Ureter (tissue), 1 donor: ENCODE data around the gene ARHGEF5. TPM values are rescaled to one million over a fixed set of nuclear protein-coding genes. Genes with fewer than 3 reads are reported as not detected.
"Not testable (repeated sequence)": the region's sequence is repeated elsewhere in the genome, so short reads cannot be mapped to it uniquely, and the experiment has no call there.

Experiments used
- DNase-seq: peaks from one replicate; pipeline ENCODE4 v3.0.0-alpha.2; 2020; ENCODE audit warnings: low spot score
- total RNA-seq: library from RNA; stranded (reverse); gene quantifications from one replicate; pipeline ENCODE4 v1.2.4, GENCODE V29; 2023
- donor health status: DM: yes; HTN: yes; CAD: no.

The ARHGEF5 gene
- total RNA-seq = 27.3 TPM

DNA sequence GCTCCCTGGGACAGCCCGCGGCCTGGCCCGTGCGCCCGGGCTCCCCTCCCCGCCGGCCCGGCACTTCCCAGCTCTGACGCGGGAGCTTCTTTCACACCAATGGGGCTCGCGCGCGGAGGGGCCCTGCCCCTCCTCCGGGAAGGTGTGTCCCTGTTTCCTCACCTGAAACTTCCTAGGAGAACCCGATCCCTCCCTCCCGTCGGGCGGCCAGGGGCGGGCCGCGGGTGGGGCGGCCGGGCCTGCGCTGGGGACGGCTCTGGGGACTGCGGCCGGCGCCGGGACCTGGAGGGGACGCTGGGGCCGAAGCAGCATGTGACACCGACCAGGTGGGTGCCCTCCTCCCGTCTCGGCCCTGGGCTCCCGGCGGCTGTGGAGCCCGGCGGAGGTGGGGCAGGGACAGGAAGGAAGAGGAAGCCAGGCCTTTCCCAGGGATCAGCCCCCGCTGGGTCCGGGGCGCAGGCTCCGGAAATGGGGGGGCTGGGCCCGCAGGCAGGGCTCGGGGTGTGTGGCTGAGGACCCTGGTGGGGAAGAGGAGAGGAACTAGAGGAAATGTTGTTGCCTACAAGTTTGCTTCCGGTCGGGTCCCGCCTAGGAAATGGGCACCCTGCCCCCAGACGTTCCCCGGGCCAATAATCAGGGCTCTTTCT, at the start of gene ARHGEF5:
Gene ARHGEF5, plus strand, starts transcription at position 227 of the 647 bp plus-strand sequence. CDS start 7,268 bp downstream, outside the sequence.
- DNase-seq = not testable (repeated sequence)

DNA sequence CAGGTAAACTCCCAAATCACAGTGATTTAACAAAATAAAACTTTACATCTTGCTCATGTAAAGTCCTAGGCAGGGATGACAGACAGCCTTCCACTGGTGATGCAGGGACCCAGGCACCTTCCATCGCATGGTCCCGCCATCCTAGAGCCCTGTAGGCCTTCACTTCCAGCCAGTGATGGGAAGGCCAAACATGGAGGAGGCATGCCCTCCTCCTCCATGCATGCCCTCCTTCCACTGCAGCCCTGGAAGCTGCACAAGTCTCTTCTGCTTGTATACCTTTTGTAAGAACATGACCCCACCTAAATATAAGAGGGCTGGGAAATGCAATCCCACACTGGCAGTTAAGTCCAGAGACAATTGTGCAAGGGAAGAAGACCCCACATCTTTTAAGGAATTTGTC, 45.5 kb upstream of the ARHGEF5 start:
- not testable (repeated sequence) for DNase-seq

DNA sequence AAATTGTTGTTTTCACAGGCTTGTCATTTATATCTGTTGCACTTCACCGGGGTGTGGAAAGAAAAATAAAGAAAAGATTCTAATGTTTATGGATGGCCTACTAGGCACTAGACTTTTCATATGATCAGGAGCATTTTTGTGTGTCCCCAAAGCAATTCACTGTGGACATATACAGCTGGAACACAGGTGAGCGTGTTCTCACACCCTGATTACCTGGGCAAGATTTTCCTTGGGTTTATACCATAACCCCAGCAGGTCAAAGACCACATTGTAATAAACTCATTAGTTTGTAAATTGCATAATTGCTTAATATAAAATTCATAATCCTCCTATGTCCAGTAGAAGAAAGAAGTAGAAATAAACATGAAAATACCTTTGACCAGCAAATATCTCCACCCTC, 44.0 kb upstream of the ARHGEF5 start:
- not testable (repeated sequence) for DNase-seq

DNA sequence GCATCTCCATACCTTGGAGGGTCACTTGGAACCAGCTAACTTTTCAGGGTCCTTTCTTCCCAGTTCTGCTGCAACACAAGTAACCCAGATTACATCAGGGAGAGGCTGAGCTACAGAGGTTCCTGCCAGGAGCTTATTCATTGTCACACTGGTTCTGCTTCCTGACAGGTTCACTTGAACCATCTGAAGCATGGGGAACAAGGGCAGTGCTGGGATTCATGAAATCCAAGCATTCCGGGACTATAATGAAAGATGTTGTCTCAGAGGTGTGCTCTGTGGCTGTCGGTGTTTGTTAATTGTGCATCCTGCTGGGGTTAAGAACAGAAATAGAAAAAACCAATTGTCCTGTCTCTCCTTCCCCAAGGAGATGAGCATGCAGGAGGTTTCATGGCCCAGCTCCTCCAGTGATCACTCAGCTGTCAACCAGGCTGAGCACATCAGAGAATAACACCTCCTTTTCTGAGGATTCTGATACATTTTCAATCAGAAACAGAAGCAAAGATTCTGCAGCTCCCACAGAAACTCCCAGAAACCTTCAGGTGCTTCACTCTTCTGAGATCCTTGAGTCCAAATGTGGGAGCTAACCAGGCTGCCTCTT, 43.2 kb upstream of the ARHGEF5 start, which contains the start of gene OR2A1:
Gene OR2A1, plus strand, starts transcription at position 548 of the 598 bp plus-strand sequence. CDS start 5,706 bp downstream, outside the sequence.
- DNase-seq = not testable (repeated sequence)

DNA sequence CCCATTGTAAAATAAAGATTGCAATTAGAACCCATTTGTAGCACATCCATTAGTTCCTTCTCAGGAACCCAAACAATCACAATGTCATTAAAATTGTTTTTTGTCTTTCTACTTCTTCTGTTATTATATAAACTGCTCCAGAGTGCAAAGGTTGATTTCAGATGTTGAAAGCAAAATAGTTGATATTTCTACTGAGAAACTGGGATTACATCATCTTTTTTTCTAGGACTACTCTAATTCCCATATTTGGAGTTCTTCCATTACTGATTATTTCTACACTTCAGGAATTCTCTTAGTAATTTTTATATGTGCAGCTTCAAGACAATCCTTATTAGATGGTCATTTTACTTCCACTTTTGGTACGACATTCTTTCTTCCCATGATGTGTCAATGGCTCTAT, 37.7 kb upstream of the ARHGEF5 start:
- DNase-seq = not testable (repeated sequence)

DNA sequence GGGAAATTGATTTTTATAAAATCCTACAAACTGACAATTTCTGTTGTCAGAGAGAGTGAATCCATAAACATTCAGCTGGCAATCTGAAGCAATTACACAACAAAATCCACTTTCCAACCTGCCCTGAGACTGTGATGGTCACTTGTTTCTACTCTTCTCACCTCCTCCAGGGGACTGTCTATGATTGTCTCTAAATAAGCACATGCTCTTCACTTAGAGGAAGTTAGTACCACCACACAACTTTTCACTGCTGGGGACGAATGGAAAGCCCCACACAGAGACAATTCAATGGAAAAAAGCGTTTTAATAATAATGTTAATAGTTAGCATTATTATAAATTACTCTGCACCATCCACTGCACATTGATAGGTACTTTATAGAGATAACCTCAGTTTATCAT, 35.7 kb upstream of the ARHGEF5 start:
- DNase-seq = not testable (repeated sequence)

DNA sequence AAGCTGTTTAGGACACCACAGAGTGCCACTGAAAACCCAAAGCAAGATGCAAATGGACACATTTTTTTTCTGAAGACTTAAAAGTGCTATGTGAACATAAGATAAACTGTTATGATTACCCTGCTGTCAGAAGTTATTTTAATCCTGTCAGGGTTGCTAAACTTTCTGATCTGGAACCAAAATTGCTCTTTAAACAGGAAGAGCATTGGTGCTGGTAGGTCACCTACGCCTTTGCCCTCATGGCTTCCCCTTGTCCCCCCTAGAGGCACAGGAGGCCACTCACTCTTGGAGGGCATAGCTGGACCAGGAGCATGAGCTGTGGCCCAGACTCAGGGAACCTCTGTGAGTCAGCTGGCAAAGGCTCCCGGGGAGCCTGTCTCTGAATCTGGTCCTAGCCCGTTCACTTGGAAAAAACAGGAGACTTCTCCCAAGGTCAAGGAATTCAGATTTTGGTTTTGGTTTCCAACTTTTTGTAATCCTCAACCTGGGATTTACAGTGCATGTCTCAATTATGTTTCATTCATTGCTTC, 33.5 kb upstream of the ARHGEF5 start:
- DNase-seq = not testable (repeated sequence)

DNA sequence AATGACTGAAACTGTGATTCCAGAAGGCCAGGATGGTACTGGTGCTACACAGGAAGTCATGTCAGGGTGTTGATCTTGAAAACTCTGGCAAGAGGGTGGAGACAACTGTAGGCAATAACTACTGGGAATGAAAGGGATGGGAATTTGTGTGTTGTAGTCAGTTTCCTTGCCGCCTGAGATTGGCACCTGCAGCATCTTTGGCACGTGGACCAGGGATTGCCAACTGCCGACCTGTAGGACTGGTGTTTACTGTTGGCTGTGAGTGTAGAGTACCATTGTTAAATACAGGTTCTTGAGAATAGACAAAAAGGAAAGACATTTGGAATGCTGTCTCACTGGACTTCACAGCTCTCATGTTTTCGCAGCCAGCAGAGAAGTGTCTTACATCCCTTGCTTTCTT, 31.8 kb upstream of the ARHGEF5 start:
- not testable (repeated sequence) for DNase-seq

DNA sequence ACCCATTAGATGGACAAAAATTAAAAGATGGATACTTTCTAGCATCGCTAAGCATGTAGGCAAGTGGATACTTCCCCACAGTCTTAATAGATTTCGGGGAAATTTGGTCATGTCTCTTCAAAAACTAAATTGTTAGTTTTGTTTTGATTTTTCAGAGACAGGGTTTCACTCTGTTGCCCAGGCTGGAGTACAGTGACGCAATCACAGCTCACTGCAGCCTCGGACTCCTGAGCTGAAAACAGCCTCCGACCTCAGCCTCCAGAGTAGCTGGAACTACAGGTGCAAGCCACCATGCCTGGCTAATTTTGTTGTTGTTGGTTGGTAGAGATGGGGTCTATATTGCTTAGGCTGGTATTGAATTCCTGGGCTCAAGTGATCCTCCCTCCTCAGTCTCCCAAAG, 29.3 kb upstream of the ARHGEF5 start:
- DNase-seq = not testable (repeated sequence)

DNA sequence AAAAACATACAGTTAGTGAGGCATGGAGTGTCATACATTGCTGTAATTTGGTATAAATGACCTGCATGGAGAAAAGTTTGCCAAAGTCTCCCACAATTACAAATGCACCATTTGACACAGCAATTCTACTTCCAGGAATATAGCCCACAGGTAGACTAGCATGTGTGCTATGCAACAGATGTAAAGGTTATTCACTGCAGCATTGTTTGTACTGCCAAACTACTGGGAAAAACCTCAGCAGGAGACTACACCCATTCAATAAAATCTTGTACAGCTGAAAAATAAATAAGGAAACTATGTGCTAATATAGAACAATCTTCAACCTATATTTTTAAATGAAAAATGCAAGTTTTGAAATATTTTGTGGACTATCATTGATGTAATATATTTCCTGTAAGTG, 25.2 kb upstream of the ARHGEF5 start:
- not testable (repeated sequence) for DNase-seq

DNA sequence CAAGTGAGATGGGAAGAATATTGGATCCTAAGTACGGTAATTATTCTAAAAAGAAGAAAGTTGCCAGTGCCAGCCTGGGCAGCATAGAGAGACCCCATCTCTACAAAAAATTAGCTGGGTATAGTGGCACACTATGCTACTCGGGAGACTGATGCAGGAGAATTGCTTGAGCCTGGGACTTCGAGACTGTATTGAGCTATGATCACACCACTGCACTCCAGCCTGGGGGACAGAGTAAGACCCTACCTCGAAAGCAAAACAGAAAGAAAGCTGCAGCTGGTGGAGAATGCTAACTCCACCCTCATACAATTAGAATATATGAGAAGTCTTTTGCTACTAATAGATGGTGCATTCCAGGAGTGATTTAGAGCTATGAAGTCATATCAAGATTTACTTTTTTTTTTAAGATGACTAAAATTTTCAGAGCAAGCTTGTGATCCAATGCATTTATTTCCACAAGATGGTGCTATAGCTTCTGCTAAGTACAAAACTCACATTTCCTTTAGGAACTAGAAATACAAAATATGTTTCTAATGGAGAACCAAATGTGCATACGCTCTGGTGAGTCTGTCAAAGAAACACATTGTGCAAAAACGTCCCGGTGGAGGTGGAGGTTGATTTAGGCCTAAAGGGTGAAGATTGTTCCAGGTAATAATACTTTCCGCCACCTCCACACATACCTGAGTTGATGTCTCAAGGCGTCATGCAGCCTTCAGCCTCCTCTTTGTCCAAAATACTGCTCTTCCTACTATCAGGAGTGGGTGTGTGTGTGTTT, 23.8 kb upstream of the ARHGEF5 start:
- DNase-seq = not testable (repeated sequence)

DNA sequence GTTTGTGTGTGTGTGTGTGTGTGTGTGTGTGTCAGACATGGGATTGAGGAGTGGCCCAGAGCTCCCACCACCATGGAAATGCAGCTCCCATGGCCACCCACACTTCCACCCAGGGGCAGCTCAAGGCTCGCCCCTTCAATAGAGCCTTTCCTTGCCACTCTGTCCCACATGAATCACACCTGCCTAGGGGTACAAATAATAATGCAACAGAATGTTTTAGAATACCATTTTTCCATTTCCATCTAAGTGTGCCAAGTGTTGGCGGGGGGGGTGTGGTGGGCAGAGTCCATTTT, 23.3 kb upstream of the ARHGEF5 start:
- DNase-seq = not testable (repeated sequence)

DNA sequence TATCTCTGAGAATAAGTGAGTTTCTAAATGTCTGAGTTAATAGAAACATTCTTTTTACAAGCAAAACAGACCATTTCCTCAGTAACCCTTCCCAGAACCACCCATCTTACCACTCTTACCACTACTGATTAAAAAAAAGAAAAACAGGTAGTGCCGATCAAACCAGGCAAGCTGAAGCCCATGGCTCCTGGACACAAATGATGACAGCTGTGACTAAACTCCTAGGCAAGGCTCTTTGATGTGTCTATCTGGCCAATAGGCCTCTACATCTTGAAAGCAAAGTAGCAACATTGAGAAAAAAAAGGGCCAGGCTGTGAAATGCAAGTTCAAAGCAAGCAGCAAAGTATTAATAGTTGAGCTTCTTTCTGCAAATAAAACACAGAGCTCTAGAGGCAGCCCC, 6.6 kb upstream of the ARHGEF5 start:
- DNase-seq = not testable (repeated sequence)

DNA sequence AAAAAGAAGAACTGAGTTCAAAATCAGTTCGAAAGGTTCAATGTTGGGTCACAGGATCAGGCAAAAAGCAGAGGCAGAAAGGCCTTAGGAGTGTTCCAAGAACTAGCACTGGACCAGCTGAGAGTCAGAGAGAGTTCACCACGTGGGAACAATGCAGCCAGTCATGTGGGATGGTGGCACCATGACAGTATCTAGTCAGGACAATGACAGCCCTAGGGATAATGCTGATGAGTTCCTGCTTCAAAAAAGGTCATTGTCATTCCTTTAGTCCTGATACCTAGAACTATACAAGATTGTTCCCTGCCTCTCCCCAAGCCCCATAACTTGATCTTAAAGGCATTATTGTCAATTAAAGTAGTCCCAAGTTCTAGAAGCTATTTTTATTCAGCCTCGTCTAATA, 3.5 kb upstream of the ARHGEF5 start:
- DNase-seq = not testable (repeated sequence)

DNA sequence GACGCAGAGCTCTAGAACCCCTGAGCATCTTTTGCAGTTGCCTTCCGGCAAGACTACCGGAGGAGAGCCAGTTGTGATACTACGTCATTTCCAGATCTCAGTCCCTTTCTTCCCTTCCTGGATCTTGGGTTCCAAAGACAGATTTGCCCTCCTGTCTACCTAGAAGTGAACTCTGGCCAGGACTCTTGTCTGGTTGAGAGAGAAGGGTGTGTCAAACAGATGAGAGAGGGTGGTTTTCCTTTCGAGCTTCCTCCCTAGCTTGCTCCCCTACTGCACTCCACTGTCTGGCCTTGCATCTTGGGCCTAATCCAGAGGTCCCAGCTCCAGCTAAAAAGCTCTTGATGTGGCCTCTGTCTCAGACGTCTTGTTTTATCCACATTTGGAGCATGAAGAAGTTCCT, 983 bp downstream of the ARHGEF5 start:
- DNase-seq = not testable (repeated sequence)

DNA sequence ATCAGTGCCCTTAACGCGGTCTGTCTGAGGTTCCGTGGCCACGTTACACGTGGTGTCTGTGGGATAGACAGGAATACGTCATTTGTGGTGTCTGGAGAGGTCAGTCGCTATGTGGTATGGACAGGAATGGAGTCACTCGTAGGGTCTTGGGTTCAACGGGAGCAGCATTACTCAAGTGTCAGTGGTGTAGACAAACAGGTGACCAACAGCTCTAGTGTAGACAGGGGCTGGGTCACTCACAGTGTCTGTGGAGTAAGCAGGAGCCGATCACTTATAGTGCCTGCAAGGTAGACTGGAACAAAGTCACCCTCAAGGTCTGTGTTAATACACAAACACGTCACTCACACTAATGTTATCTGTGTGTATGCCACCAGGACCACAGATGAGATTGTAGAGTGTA, 1.7 kb downstream of the ARHGEF5 start:
- DNase-seq = not testable (repeated sequence)

DNA sequence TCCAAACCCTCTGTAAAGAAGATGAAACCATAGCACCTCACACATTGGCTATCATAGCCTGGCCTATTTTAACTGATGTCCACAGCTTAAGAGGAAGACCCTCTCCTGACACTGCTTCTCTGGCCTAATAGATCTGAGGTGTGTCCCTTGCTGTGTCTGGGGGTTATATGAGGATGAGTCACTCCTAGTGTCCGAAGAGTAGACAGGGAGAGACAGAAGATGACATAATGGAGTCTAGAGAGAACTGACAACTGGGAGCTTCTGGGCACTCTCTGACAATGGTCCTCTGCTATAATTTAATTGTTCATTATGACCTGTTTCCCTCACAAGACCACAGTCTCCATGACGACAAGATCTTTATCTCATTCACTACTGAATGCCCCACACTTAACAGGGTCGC, 6.9 kb downstream of the ARHGEF5 start:
- not testable (repeated sequence) for DNase-seq

DNA sequence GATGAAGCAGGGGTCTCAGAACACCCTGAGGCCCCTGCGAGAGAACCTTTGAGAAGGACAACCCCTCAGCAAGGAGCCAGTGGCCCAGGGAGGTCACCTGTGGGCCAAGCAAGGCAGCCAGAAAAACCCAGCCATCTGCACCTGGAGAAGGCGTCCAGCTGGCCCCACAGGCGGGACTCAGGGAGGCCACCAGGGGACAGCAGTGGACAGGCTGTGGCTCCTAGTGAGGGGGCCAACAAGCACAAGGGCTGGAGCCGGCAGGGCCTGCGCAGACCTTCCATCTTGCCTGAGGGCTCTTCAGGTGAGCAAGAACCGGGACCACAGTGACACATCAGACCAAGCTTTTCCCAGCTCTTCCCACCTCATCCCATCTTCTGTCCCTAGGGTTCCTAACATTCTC, 10.3 kb downstream of the ARHGEF5 start:
- not testable (repeated sequence) for DNase-seq

DNA sequence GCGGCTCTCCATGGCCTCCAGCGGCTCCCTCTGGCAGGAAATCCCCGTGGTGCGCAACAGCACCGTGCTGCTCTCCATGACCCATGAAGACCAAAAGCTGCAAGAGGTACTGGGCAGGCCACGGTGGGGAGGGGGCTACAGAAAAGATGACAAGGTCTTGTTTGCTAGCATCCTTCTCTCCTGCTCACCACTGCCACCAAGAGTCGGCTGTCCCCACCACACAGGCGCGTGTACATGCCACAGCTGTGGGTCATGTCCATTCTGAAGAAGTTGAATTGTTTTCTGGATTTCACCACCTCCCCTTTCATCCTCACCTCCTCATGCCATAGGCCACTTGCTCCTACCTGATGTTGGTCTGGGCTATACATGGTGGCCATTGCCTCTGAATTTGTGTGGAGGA, 12.0 kb downstream of the ARHGEF5 start:
- DNase-seq = not testable (repeated sequence)

DNA sequence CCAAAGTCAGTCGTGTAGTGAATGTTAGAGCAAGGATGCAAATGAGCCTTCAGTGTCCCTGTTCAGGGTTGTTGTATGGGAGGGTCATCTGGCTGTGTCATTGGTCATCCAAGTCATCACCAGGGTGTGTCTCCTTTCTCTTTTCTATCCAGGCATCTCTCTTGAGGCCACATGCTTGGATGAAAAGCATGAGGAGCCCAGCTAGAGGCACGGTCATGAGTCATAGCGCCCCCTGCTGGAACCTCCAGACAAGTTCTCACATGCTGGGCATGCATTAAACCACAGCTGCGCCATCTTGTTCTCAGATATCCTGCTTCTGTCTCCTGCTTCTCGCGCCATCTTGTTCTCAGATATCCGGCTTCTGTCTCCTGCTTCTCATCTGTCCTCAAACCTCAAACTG, 14.0 kb downstream of the ARHGEF5 start:
- not testable (repeated sequence) for DNase-seq

DNA sequence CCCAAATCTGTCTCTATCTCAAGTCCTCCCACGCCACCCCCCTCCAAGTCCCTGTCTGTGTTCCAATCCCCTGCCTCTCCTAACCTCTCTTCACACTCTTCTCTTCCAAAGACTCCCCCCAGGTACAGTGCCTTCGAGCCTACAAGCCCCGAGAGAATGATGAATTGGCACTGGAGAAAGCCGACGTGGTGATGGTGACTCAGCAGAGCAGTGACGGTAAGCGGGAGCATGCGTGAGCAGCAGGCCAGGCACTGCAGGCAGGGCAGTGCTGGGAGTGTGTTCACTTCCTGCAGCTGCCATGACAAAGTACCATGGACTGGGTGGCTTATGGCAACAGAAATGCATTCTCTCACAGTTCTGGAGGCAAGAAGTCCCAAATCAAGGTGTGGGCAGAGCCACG, 23.4 kb downstream of the ARHGEF5 start:
- no peak for DNase-seq

DNA sequence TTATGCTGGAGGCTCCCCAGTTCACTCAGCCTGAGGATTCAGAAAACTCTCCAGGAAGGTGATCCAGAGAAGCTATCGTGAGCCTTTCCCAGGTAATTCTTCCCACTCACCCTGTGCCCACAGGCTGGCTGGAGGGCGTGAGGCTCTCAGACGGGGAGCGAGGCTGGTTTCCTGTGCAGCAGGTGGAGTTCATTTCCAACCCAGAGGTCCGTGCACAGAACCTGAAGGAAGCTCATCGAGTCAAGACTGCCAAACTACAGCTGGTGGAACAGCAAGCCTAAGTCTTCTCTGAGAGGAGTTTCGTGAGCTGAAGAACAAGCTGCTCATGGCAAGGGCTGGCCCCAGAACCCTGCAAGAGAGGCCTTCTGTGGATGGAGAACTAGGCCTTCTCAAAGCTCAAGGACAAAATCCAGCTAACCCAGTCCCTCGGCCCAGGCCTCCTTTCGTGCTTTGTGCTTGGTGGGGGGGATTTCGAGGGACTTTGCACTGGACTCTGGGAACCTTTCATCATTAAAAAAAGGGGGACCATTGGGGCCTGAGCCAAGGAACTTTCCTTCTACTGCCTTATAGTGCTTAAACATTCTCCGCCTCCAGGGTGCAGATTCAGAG, 24.7 kb downstream of the ARHGEF5 start:
- DNase-seq = no peak
